ENCODE data around the gene SUCLG2. TPM values are rescaled to one million over a fixed set of nuclear protein-coding genes. Genes with fewer than 3 reads are reported as not detected.
A peak's percentile ranks its signal among the peaks of the same experiment; 100 is the strongest.

Gene SUCLG2
- total RNA-seq, 1 experiment from 2014 or later: 53.5 TPM

DNA sequence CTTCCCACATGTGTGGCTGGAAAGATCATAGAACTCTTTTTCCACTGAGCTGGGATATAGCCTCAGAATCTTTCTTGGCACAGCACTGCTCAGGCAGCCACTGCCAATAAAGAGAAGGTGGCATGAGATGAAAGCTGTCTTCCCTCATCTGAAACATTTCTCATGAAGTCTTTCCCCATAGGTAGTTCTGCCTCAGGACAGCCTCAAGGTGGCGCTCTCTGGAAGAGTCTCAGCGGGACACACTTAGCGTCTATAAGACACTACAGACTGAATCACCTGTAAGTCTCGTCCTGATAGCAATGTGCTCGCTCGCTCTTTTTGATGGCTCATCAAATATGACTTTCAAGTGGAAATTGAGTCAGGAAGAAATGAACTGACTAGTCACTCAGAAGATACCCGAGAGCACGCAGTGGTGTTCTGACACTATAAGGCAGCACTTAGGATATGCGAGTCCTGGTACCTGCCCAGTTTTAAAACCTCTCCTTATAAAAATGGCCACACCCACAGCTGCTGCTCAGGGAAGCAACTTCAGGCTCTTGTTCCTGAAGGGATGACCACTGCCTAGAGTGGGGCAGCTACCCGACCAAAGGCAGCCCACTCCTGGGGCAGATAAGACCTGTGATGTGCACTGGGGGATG, 269.5 kb downstream of the SUCLG2 start:
- no peaks in the 10 kb centered on the region for H3K36me3 Mint-ChIP-seq (ENCODE audit: insufficient read depth, unreplicated experiment)
- ChIA-PET POLR2A (no interaction called here), CTCF (no interaction called here)
- no peaks in the 10 kb centered on the region for H3K9me3 ChIP-seq
- no peaks in the 10 kb centered on the region; the same call in 1 of the 2 replicates for H3K36me3 ChIP-seq (ENCODE audit: control insufficient read depth, insufficient read depth, low read length)
- H3K4me3 ChIP-seq (ENCODE audit: low read depth, low read length): no peak overlapping the region
- H3K27me3 ChIP-seq (replicated peaks; ENCODE audit: control insufficient read depth, insufficient read depth, low read length): no peaks in the 10 kb centered on the region
- no TSS peak for BruUV-seq (replicated peaks)
- peak; percentile 39 to 44 for DNase-seq
- no peaks in the 10 kb centered on the region for H3K4me1 ChIP-seq
- intact Hi-C loops (cut with micrococcal nuclease; ENCODE audit: unreplicated experiment): loop anchor here (5.0 to 10.0 kb wide), 3 partner anchors 477 to 1490 kb away; no protein-coding TSS in a partner anchor
- H3K4me1 Mint-ChIP-seq (ENCODE audit: low read depth, unreplicated experiment): no peaks in the 10 kb centered on the region
- no peaks in the 10 kb centered on the region for H3K27me3 Mint-ChIP-seq (ENCODE audit: insufficient read depth, unreplicated experiment)
- no peaks in the 10 kb centered on the region for H3K9me3 Mint-ChIP-seq (ENCODE audit: unreplicated experiment)
- no peak overlapping the region for H3K27ac Mint-ChIP-seq (ENCODE audit: unreplicated experiment)
- TF ChIP-seq, protein P1, sequence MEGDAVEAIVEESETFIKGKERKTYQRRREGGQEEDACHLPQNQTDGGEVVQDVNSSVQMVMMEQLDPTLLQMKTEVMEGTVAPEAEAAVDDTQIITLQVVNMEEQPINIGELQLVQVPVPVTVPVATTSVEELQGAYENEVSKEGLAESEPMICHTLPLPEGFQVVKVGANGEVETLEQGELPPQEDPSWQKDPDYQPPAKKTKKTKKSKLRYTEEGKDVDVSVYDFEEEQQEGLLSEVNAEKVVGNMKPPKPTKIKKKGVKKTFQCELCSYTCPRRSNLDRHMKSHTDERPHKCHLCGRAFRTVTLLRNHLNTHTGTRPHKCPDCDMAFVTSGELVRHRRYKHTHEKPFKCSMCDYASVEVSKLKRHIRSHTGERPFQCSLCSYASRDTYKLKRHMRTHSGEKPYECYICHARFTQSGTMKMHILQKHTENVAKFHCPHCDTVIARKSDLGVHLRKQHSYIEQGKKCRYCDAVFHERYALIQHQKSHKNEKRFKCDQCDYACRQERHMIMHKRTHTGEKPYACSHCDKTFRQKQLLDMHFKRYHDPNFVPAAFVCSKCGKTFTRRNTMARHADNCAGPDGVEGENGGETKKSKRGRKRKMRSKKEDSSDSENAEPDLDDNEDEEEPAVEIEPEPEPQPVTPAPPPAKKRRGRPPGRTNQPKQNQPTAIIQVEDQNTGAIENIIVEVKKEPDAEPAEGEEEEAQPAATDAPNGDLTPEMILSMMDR (IDR thresholded peaks at IDR 0.05; ENCODE audit: insufficient read depth in 1 of 2, low read depth in 1 of 2, low read length in 1 of 2, severe bottlenecking in 1 of 2, unreplicated experiment in 1 of 2): peak; percentile 11 to 65
- H3K4me3 Mint-ChIP-seq (ENCODE audit: unreplicated experiment): no peak overlapping the region

DNA sequence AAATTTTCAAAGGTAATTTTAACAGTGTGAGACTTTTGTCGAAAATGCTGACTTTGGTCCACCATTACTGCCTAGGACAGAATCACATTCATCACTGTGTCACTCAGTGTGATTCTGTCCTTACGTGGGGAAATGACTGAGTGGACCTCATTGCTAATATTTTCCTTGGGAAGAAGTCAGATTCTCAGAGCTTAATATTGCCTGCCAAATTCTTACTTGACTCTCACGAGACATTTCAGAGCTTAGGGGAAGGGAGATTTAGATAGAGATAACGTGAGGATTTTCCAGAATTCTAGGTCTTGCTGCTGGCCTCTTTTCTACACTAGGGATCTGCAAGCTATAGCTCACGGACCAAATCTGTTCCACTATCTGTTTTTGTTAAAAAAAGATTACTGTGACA, 270.4 kb downstream of the SUCLG2 start:
- intact Hi-C loops (cut with micrococcal nuclease; ENCODE audit: unreplicated experiment): loop anchor here (5.0 to 10.0 kb wide), 3 partner anchors 478 to 1491 kb away; no protein-coding TSS in a partner anchor
- no peaks in the 10 kb centered on the region for H3K4me1 Mint-ChIP-seq (ENCODE audit: low read depth, unreplicated experiment)
- TF ChIP-seq, protein P1 (IDR thresholded peaks at IDR 0.05; ENCODE audit: insufficient read depth in 1 of 2, low read depth in 1 of 2, low read length in 1 of 2, severe bottlenecking in 1 of 2, unreplicated experiment in 1 of 2): no peak
- no peaks in the 10 kb centered on the region for H3K27me3 Mint-ChIP-seq (ENCODE audit: insufficient read depth, unreplicated experiment)
- no peaks in the 10 kb centered on the region; the same call in 1 of the 2 replicates for H3K36me3 ChIP-seq (ENCODE audit: control insufficient read depth, insufficient read depth, low read length)
- no peak overlapping the region for H3K4me3 ChIP-seq (ENCODE audit: low read depth, low read length)
- no TSS peak for BruUV-seq (replicated peaks)
- no peak overlapping the region for H3K27ac Mint-ChIP-seq (ENCODE audit: unreplicated experiment)
- H3K9me3 Mint-ChIP-seq (ENCODE audit: unreplicated experiment): no peaks in the 10 kb centered on the region
- no peaks in the 10 kb centered on the region for H3K9me3 ChIP-seq
- H3K27me3 ChIP-seq (replicated peaks; ENCODE audit: control insufficient read depth, insufficient read depth, low read length): no peaks in the 10 kb centered on the region
- ChIA-PET POLR2A (no interaction called here), CTCF (no interaction called here)
- no peak for DNase-seq
- no peak overlapping the region for H3K4me3 Mint-ChIP-seq (ENCODE audit: unreplicated experiment)
- H3K36me3 Mint-ChIP-seq (ENCODE audit: insufficient read depth, unreplicated experiment): peaks cover 7% of the 10 kb centered on the region
- H3K4me1 ChIP-seq: no peaks in the 10 kb centered on the region

DNA sequence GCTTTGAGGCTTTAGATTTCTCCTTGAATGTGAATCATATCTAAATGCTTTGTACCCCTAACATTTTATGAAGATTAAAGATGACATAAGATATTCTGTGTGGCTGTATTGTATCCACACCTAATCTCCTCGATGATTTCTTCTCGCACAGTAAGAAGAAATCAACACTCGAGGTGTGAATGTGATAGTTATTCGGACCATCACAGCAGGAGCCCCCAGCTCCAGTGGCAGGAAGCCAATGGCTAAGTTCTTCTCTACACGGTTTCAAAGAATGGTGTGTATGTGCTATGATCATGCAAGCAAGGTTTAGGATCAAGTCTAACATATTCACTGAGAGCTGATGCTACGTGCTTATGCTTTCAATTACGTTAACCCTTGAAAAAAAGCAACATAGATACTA, 271.0 kb downstream of the SUCLG2 start:
- peaks cover 8% of the 10 kb centered on the region for H3K36me3 Mint-ChIP-seq (ENCODE audit: insufficient read depth, unreplicated experiment)
- BruUV-seq (replicated peaks): no TSS peak
- no peak for DNase-seq
- intact Hi-C loops (cut with micrococcal nuclease; ENCODE audit: unreplicated experiment): loop anchor here (5.0 to 10.0 kb wide), 3 partner anchors 479 to 1491 kb away; no protein-coding TSS in a partner anchor
- H3K27ac Mint-ChIP-seq (ENCODE audit: unreplicated experiment): no peak overlapping the region
- no peaks in the 10 kb centered on the region for H3K4me1 ChIP-seq
- CTCF ChIA-PET: no interaction called here
- no peak overlapping the region for H3K4me3 ChIP-seq (ENCODE audit: low read depth, low read length)
- TF ChIP-seq, protein P1 (IDR thresholded peaks at IDR 0.05; ENCODE audit: insufficient read depth in 1 of 2, low read depth in 1 of 2, low read length in 1 of 2, severe bottlenecking in 1 of 2, unreplicated experiment in 1 of 2): no peak
- POLR2A ChIA-PET: no interaction called here
- no peaks in the 10 kb centered on the region for H3K4me1 Mint-ChIP-seq (ENCODE audit: low read depth, unreplicated experiment)
- H3K9me3 ChIP-seq: no peaks in the 10 kb centered on the region
- H3K27me3 ChIP-seq (replicated peaks; ENCODE audit: control insufficient read depth, insufficient read depth, low read length): no peaks in the 10 kb centered on the region
- no peaks in the 10 kb centered on the region for H3K27me3 Mint-ChIP-seq (ENCODE audit: insufficient read depth, unreplicated experiment)
- H3K4me3 Mint-ChIP-seq (ENCODE audit: unreplicated experiment): no peak overlapping the region
- no peaks in the 10 kb centered on the region; the same call in 1 of the 2 replicates for H3K36me3 ChIP-seq (ENCODE audit: control insufficient read depth, insufficient read depth, low read length)
- H3K9me3 Mint-ChIP-seq (ENCODE audit: unreplicated experiment): no peaks in the 10 kb centered on the region

Measured in Caco-2 (cell line).